ENCODE data around the gene FNDC5.

Gene FNDC5

GRCh38 chr1:32878183-32878582 lies 7.5 kb upstream of the FNDC5 start:
- Histone ChIP-seq H3K36me3 (ENCODE audit: control insufficient read depth, insufficient read depth, low read length) (no peaks in the 10 kb centered on the region), H3K4me3 (replicated peaks; ENCODE audit: low read depth, low read length) (no peak overlapping the region), H3K27me3 (replicated peaks; ENCODE audit: control insufficient read depth, insufficient read depth, low read length) (no peaks in the 10 kb centered on the region)
- TF ChIP-seq CTCF (IDR thresholded peaks at IDR 0.05; ENCODE audit: insufficient read depth, low read length, poor library complexity, severe bottlenecking) = no peak
- no peak for DNase-seq (ENCODE audit: extremely low read depth, insufficient read length)

- Histone ChIP-seq H3K36me3 (ENCODE audit: control insufficient read depth, insufficient read depth, low read length) (no peaks in the 10 kb centered on the region), H3K27me3 (replicated peaks; ENCODE audit: control insufficient read depth, insufficient read depth, low read length) (no peaks in the 10 kb centered on the region), H3K4me3 (replicated peaks; ENCODE audit: low read depth, low read length) (no peak overlapping the region)
- no peak for TF ChIP-seq CTCF (IDR thresholded peaks at IDR 0.05; ENCODE audit: insufficient read depth, low read length, poor library complexity, severe bottlenecking)
- DNase-seq (ENCODE audit: extremely low read depth, insufficient read length) = no peak
These were observed 6.7 kb upstream of the FNDC5 start for GRCh38 chr1:32877211-32878110.

GRCh38 chr1:32876341-32877210 lies 5.9 kb upstream of the FNDC5 start:
- peak; percentile 96 for TF ChIP-seq CTCF (IDR thresholded peaks at IDR 0.05; ENCODE audit: insufficient read depth, low read length, poor library complexity, severe bottlenecking)
- DNase-seq (ENCODE audit: extremely low read depth, insufficient read length) = peak; percentile 58
- Histone ChIP-seq H3K4me3 (replicated peaks; ENCODE audit: low read depth, low read length) (no peak overlapping the region), H3K27me3 (replicated peaks; ENCODE audit: control insufficient read depth, insufficient read depth, low read length) (no peaks in the 10 kb centered on the region), H3K36me3 (ENCODE audit: control insufficient read depth, insufficient read depth, low read length) (no peaks in the 10 kb centered on the region)

- Histone ChIP-seq H3K36me3 (ENCODE audit: control insufficient read depth, insufficient read depth, low read length) (no peaks in the 10 kb centered on the region), H3K27me3 (replicated peaks; ENCODE audit: control insufficient read depth, insufficient read depth, low read length) (0 out of 2 replicates have a peak, but pooled peaks cover 1% of the 10 kb centered on the region), H3K4me3 (replicated peaks; ENCODE audit: low read depth, low read length) (no peak overlapping the region)
- TF ChIP-seq CTCF (IDR thresholded peaks at IDR 0.05; ENCODE audit: insufficient read depth, low read length, poor library complexity, severe bottlenecking) = no peak
- DNase-seq (ENCODE audit: extremely low read depth, insufficient read length) = no peak
These were observed 4.4 kb upstream of the FNDC5 start for GRCh38 chr1:32874860-32875752.

- Histone ChIP-seq H3K36me3 (ENCODE audit: control insufficient read depth, insufficient read depth, low read length) (no peaks in the 10 kb centered on the region), H3K4me3 (replicated peaks; ENCODE audit: low read depth, low read length) (no peak overlapping the region), H3K27me3 (replicated peaks; ENCODE audit: control insufficient read depth, insufficient read depth, low read length) (0 out of 2 replicates have a peak, but pooled peaks cover 1% of the 10 kb centered on the region)
- DNase-seq (ENCODE audit: extremely low read depth, insufficient read length) = no peak
- no peak for TF ChIP-seq CTCF (IDR thresholded peaks at IDR 0.05; ENCODE audit: insufficient read depth, low read length, poor library complexity, severe bottlenecking)
These were observed 2.8 kb upstream of the FNDC5 start for GRCh38 chr1:32873484-32873883.

Measured in GM06990 (cell line).